Psoas muscle (tissue), 8 donors: ENCODE measurements around the gene FAM3A. TPM values are rescaled to one million over a fixed set of nuclear protein-coding genes. Genes with fewer than 3 reads are reported as not detected.

Experiments used
- ATAC-seq, 4 donors: fragments of 200-7000 bp; cut with Tn5 transposase; one replicate each; pipeline ENCODE4 v1.9.1; 2020; ENCODE audit warnings: moderate library complexity in 3 of 4, mild to moderate bottlenecking in 2 of 4
- DNase-seq, 2 donors: peaks; one replicate each; pipeline ENCODE4 v3.0.0-alpha.2; 2020
- H3K27ac ChIP-seq: fragments of 200-600 bp; one replicate; pipeline ENCODE4 v1.8.0; 2022
- H3K27me3 ChIP-seq, 3 donors: fragments of 200-600 bp in 1 of 3; one replicate each; pipeline versions ENCODE4 v1.6.1 to v1.8.0; 2013 to 2022; ENCODE audit warnings: low read length in 2 of 3, mild to moderate bottlenecking in 2 of 3, moderate library complexity in 1 of 3; ENCODE audit not compliant: insufficient read depth in 3 of 3
- H3K36me3 ChIP-seq, 2 donors: fragments of 200-600 bp in 1 of 2; one replicate each; pipeline versions ENCODE4 v1.6.1 to v1.8.0; 2013 to 2022; ENCODE audit warnings: low read depth in 1 of 2, mild to moderate bottlenecking in 1 of 2, moderate library complexity in 1 of 2; ENCODE audit not compliant: insufficient read depth in 1 of 2
- H3K4me1 ChIP-seq: fragments of 200-600 bp; one replicate; pipeline ENCODE4 v1.8.0; 2022
- H3K4me3 ChIP-seq: fragments of 200-600 bp; one replicate; pipeline ENCODE4 v1.8.0; 2022; ENCODE audit warnings: mild to moderate bottlenecking
- H3K9me3 ChIP-seq: fragments of 200-600 bp; one replicate; pipeline ENCODE4 v1.8.0; 2022
- CTCF ChIP-seq: fragments of 200-600 bp; IDR thresholded peaks from one replicate; pipeline ENCODE4 v1.8.0; 2022; ENCODE audit warnings: antibody characterized with exemption
- WGBS, 3 donors: extraction: QIAGEN DNeasy Blood & Tissue Kit; methylation state at CpG; one replicate each; pipeline versions ENCODE4 v1.1.6 to v1.1.7; 2013; 5-methylcytosine and 5-hydroxymethylcytosine counted together
- intact Hi-C, 2 donors: fragments of 100-400 bp; cut with DNase I; formaldehyde crosslinking; loops; one replicate each; pipeline versions ENCODE4 v1.11.0 to v1.14.2; 2022
- polyA plus RNA-seq, 3 donors: library from polyadenylated mRNA; stranded (reverse); fragments of 200-250 nt; gene quantifications; one replicate each; pipeline ENCODE4 v1.2.3, GENCODE V29; 2013
- total RNA-seq, 4 donors: library from RNA; stranded (reverse); fragmentation: NEBNext Ultra II Directional in 2 of 4; extraction: Animal tissue kit (Norgen Biotek cat#: 25700) in 2 of 4; gene quantifications; one replicate each; pipeline versions ENCODE4 v1.2.1 to v1.2.4, GENCODE V29; 2021 to 2023
- donor health status: healthy with polysubstance abuse.
- donor health status: DM: no; HTN: no; CAD: no; lungs with moderate emphysema.
- donor health status: Bipolar disorder and iron deficiency.
- donor health status: healthy.
- donor health status: DM: yes; HTN: yes; CAD: no.
- donor health status: DM: no; HTN: no; CAD: no.
- donor health status: DM: no; HTN: no; CAD: no.
- donor health status: DM: yes; HTN: yes; CAD: no.

The FAM3A gene
- total and polyA plus RNA-seq, 7 donors = 29.7 to 40.4 (median 34.8) TPM

- no peak overlapping the region for H3K4me3 ChIP-seq
- H3K9me3 ChIP-seq = no peaks in the 10 kb centered on the region
- H3K36me3 ChIP-seq = peaks cover 0 to 9% of the 10 kb centered on the region in 2 donors
- no peaks in the 10 kb centered on the region for H3K4me1 ChIP-seq
- H3K27ac ChIP-seq = no peak overlapping the region
- WGBS, 3 donors = 78 to 92% (median 83%) methylated on average over 15 to 26 of the region's 26 CpGs
- TF ChIP-seq CTCF = no peak
- H3K27me3 ChIP-seq = no peaks in the 10 kb centered on the region
- ATAC-seq = no peak
- no peak for DNase-seq
- intact Hi-C loops = no loop called here
Observed at GRCh38 chrX:154460326-154460725, 55.7 kb downstream of the FAM3A start.

DNA sequence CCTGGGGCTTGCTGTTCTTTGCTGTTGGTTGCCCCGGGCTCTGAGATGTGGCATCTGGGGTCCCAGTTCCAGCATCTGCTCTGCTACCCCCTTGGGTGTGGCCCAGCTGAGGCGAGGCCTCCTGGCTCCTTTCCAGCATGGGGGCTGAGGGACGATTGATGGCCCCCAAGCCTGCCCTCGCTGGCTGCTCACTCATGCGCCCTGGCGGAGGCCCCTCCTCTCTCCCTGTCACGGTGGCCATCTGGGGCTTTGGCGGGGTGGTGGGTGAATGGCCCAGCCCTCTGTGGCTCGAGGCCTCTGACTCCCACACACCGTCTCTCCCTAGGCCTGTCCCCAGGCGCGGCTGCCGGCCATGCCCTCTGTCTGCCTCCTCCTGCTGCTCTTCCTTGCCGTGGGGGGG lies 56.2 kb downstream of the FAM3A start:
- Histone ChIP-seq H3K9me3 (no peaks in the 10 kb centered on the region), H3K27ac (no peak overlapping the region), H3K4me3 (peak overlapping the region; percentile 69), H3K36me3 (peaks cover 0 to 5% of the 10 kb centered on the region in 2 donors), H3K27me3 (no peaks in the 10 kb centered on the region), H3K4me1 (no peaks in the 10 kb centered on the region)
- WGBS, 3 donors = 45 to 77% (median 58%) methylated on average over 8 to 14 of the region's 14 CpGs
- DNase-seq (no peak), ATAC-seq (no peak)
- intact Hi-C loops = no loop called here
- TF ChIP-seq CTCF = no peak

DNA sequence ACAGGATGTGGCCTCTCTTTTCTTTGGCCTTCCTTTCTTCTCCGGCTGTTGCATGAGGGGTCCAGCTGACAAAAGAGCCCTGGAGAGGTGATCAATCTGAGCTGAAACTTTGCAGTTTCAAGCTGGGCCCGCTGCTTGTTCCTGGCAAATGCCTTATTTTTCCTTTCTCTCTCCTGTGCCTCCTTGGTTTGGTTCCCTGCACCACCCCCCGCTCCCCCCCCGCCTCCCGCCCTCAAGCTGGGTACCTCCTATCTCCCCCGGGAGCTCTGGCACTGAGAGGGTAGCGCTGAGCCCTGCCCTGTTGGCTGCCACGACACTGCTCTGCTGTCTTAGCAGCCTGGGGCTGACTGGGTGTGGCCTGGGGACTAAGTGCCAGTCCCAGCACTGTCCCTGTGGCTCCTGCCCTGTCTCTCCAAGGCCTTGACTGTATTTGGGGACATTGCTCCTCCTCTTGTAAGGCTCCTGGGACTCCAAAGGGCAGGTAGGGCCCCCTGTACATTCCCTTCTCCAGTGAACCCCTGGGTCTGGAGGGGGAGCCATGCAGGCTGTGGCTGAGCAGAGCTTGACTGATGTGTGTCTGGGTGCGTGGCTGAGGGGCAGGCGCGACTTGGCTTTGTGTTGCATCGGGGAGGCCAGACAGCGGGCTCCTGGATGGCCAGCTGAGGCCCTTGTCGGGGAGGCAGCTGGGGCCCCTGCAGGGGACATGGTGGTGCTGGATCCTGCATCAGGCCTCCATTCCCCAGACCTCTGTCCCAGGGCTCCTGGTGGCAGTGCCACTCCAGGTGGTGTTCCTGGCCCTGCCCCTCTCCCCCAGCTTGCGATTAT lies 56.9 kb downstream of the FAM3A start:
- TF ChIP-seq CTCF = no peak
- peaks cover 0 to 5% of the 10 kb centered on the region in 2 donors for H3K36me3 ChIP-seq
- no peaks in the 10 kb centered on the region for H3K4me1 ChIP-seq
- ATAC-seq (peak; percentile 50 to 83 (median 71)), DNase-seq (no peak)
- intact Hi-C loops = no loop called here
- H3K4me3 ChIP-seq = peak overlapping the region; percentile 69
- WGBS, 3 donors = 45 to 64% (median 58%) methylated on average over 7 to 15 of the region's 15 CpGs
- H3K27ac ChIP-seq = no peak overlapping the region
- H3K27me3 ChIP-seq = no peaks in the 10 kb centered on the region
- no peaks in the 10 kb centered on the region for H3K9me3 ChIP-seq

DNA sequence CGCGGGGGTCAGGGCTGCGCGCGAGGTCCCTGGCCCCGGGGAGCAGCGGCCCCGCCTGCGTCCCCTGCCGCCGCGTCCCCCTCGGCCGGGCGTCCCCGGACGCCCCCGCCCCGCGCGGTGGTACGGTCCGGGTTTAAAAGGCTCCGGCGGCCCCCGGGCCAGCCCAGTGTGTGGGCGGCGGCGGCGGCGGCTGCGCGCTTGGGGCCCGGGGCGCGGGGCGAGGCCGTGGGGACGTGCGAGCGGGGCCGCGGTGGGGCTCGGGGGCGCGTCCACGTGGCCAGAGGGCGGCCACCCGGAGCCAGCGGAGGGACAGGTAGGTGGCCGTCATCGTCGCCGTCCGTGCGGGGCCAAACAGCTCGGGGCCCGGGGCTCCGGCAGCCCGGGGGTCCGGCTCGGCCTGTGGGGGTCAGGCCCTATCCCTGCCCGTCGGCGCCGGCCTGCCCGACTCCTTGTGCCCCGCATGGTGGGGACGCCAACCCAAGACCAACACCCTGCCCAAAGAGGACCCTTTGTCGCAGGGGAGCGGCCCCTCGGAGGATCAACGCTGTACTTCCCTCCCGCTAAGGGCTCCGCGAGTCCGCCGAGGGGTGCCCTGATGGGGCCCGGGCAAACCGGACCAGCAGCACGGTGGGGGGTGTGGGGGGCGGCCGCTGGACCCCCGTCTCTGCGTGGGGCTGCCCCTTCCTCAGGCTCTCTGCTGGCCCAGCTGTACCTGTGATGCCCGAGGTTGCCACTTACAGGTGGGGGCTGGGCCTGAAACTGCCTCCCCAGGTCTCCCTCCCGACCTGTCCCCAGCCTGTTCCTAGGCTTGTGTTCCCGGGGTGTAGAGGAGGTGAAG lies 57.7 kb downstream of the FAM3A start, which contains the start of gene PLXNA3:
Gene PLXNA3, plus strand, starts transcription at position 166 of the 838 bp plus-strand sequence. CDS start 1,903 bp downstream, outside the sequence.
- H3K27me3 ChIP-seq = no peaks in the 10 kb centered on the region
- intact Hi-C loops = no loop called here
- no peak for TF ChIP-seq CTCF
- WGBS, 3 donors = 2 to 38% (median 20%) methylated on average over 1 to 84 of the region's 88 CpGs
- peak within 1 kb of the TSS; percentile 41 for H3K27ac ChIP-seq
- ATAC-seq (peak; percentile 53 to 75 (median 65)), DNase-seq (peak; percentile 53 to 68)
- peak within 1 kb of the TSS; percentile 69 for H3K4me3 ChIP-seq
- no peaks in the 10 kb centered on the region for H3K4me1 ChIP-seq
- H3K9me3 ChIP-seq = no peaks in the 10 kb centered on the region
- peaks cover 0 to 6% of the 10 kb centered on the region in 2 donors for H3K36me3 ChIP-seq
